Limb (tissue), 2 donors: ENCODE results near the gene PKN3.
"Not testable (repeated sequence)": the region's sequence is repeated elsewhere in the genome, so short reads cannot be mapped to it uniquely, and the experiment has no call there.

Experiments
- DNase-seq, 2 donors: peaks; one replicate each; pipeline ENCODE4 v3.0.0-alpha.2; 2016; ENCODE audit errors: extremely low spot score in 2 of 2

PKN3 gene

DNA sequence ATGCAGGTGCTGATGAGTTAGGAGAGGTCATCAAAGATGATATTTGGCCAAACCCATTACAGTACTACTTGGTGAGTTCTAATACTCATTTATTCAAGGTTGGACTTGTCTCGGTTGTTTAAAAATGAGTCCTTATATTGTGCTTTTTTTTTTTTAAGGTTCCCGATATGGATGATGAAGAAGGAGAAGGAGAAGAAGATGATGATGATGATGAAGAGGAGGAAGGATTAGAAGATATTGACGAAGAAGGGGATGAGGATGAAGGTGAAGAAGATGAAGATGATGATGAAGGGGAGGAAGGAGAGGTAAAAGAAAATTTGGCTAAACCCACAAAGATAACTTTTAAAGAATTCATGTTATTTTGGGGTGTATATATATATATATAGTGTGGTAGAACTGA is 8.6 kb upstream of the PKN3 start:
- DNase-seq: not testable (repeated sequence)

DNA sequence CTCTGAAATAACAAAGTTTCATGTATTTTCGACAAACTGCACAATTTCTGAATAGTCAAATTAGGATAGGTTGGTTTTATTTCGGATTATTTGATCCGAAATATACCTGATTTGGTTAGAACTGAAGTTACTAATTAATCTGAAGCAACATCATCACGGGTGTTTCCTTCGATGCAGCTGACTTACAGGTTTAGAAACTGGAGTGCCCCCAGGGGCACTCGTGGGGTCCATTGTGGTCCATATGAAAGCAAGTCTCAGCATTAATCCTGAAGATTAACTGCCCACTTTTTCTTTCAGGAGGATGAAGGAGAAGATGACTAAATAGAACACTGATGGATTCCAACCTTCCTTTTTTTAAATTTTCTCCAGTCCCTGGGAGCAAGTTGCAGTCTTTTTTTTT is 8.0 kb upstream of the PKN3 start:
- DNase-seq: no peak

DNA sequence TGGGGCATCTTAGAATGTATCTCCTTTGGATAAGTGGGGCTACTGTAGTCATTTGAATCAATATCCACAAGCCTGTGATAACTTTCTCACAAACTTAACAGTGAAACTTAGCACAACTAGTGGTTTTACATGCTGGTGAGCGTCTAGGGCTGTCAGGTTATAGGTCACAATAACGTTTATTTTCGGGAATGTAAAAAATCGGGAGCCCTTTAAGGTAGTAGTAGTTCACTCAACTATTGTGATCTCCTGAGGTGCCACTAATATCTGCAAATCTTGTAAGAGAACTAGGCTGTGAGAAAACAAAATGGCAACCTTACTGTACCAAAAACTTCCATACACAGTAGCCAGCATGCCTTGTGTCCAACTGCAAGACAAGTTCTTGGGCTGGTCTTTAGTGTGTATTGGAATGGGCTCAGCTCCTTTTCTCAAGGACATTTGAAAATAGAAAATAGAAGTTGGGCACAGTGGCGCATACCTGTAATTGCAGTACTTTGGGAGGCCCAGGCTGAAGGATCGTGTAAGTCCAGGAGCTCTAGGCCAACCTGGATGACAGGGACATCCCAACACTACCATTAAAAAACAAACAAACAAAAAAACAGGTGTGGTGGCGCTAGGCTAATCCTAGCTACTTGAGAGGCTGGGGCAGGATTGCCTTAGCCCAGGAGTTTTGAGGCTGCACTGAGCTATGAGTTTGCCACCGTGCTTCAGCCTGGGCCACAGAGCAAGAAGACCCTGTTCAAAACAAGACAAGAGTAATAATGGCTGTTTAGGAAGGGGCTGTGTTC is 5.2 kb upstream of the PKN3 start:
- DNase-seq: no peak

DNA sequence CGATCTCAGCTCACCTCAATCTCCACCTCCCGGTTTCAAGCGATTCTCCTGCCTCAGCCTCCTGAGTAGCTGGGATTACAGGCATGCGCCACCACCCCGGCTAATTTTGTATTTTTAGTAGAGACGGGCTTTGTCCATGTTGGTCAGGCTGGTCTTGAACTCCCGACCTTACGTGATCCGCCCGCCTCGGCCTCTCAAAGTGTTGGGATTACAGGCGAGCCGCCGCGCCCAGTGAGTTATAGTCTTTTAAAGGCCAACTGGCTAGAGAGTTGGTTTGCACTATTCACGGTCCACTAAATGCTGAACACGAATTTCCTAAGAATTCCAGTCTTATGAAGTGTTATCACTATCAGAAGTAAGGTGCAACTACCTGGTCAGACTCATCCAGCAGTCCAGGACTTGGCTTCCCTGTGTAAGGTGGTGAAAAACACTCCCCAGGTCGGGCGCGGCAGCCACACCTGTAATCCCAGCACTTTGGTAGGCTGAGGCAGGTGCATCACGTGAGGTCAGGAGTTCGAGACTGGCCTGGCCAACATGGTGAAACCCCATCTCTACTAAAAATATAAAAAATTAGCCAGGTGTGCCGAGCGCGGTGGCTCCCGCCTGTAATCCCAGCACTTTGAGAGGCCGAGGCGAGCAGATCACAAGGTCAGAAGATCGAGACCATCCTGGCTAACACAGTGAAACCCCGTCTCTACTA is 3.1 kb upstream of the PKN3 start:
- not testable (repeated sequence) for DNase-seq

DNA sequence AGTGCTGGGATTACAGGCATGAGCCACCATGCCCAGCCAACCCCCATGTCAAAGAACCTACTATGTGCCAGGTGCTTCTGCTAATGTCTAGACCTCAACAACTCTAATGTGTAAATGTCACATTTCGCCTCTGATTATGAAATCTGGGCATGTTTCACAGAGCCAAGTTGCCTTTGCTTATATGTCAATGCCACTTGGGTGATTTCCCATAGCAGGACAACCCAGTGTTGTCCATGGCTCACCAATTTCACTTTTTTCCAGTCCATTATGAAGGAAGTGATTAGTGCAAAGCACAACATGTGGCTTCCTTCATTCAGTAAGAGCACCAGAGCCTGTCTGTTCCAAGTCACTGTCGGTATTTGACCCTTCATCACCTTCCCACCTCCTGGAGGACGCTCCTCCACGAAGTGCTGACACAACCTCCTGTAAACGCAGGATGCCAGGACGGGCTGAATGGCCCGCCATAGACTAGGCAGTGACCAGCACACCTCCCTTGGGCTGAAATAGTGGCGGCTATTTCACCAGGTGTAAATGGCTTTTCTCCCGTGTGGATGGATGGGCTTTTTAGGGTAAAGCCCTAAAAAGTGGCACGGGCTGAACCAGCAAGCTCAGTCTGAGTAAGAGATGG is 962 bp upstream of the PKN3 start:
- DNase-seq: no peak

DNA sequence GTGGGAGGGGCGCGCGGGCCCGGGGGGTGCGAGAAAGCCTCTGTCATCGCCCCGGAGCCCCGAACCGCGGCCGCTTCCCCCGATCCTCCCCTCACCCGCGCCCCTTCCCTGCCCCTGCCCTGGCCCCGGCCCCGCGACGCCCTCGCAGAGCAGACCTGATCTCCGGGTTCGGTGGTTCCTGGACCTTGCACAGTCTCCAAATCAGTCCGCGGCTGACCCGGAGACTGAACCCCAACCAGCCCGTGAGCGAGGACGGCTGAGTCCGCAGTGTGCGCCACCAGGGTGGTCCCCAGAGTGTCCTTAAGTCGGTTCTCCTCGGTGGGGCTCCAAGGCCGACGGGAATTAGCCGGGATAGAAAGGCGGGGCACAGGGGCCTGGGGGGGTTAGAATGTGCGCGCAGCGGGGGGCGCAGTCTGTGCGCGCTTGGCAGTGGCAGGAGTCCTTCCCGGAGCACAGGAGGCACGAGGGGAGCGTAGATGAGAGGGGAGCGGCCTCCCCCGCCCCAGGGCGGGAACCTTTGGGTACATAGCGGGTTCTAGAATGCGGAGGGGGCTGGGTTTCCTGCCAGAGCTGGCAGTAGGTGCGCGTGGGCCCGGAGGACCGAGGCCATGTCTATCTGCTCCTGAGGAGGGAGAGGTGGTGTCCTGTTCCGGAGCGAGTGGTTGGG is 779 bp downstream of the PKN3 start:
- peak; percentile 4 to 68 for DNase-seq

DNA sequence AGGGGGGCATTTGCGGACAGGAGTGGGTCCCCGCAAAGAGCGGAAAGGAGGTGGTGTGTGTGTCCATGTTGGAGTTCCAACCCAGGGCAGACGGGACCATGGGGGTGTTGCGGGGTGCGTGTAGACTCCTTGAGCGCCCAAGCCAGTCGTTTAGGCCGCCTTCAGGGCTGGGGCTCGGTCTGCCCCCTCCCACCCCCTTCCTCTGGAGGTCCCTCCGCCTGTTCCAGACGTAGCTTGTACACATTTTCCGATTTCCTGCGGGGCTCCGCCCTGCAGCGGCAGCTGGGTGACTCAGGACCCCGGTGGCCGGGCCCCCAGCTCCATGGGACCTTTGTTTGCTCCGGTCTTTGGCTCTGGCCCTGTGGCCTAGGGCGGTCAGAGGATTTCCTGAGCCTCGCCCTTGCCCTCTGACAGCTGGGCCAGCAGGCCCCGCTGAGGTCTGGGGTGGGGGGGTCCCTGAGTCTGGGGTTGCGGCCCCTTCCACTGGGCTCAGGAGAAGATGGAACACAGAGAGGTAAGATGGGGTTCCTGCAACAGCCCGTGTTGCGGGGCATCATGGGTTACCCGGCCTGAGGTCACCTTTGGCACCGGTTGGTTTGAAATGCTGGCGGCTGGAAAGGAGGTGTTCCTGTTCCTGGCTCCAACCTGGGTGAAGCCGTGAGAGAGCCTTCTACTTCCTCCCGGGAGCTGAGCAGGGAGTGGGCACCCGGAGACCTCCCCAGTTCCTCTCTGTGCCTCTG is 1.5 kb downstream of the PKN3 start:
- no peak for DNase-seq

DNA sequence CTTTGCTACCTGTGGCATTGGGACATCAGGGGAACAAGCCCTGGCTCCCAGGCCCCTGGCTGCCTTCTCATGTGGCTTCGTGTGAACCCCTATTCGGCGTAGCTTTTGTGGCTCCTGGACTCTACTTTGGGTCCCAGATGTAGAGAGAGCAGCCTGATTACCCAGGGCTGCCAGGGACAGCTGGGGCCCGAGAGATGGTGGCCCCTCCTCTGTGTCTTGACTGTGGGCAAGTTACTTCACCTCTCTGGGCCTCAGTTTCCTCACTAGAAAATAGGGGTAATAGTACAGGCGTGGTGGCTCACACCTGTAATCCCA is 2.0 kb downstream of the PKN3 start:
- no peak for DNase-seq

DNA sequence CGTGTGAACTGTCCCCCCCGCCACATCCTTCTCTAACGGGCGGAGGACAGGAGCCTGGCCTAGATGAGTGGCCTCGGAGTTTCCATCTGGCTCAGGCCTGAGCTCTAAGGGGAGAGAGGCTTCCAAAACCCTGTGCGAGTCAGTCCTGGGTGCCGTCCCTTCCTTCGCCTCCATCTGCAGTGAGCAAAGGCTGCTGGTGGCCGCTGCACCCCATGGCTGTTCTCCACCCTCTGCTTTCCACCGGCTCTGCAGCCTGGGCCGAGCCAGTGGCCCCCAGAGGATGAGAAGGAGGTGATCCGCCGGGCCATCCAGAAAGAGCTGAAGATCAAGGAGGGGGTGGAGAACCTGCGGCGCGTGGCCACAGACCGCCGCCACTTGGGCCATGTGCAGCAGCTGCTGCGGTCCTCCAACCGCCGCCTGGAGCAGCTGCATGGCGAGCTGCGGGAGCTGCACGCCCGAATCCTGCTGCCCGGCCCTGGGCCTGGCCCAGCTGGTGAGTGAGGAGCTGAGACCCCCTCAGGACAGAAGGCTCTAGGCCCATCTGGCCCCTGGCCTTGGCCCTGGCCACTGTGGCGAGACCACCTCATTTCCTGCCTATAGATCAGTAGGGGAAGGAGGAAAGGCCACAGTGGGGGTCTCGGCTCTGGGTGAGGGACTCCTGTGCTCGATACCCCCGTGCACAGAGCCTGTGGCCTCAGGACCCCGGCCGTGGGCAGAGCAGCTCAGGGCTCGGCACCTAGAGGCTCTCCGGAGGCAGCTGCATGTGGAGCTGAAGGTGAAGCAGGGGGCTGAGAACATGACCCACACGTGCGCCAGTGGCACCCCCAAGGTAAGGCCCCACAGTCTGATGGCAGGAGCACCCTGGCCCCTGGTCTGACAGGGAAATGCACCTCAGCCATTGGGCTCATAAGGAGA is 3.0 kb downstream of the PKN3 start:
- no peak for DNase-seq

DNA sequence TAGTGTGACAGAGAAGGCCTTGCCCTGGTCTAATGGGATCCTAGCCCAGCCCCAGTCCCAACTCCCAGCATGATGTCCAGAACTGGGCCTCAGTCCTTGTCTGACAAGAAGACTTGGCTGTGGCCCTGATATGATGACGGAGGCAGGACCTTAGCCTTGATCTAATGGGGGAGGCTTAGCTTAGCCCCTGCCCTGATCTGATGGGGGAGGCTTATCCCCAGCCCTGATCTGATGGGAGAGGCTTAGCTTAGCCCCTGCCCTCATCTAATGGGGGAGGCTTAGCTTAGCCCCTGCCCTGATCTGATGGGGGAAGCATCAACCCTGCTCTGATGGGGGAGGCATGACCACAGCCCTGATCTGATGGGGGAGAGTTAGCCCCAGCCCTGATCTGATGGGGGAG is 3.7 kb downstream of the PKN3 start:
- DNase-seq: no peak

DNA sequence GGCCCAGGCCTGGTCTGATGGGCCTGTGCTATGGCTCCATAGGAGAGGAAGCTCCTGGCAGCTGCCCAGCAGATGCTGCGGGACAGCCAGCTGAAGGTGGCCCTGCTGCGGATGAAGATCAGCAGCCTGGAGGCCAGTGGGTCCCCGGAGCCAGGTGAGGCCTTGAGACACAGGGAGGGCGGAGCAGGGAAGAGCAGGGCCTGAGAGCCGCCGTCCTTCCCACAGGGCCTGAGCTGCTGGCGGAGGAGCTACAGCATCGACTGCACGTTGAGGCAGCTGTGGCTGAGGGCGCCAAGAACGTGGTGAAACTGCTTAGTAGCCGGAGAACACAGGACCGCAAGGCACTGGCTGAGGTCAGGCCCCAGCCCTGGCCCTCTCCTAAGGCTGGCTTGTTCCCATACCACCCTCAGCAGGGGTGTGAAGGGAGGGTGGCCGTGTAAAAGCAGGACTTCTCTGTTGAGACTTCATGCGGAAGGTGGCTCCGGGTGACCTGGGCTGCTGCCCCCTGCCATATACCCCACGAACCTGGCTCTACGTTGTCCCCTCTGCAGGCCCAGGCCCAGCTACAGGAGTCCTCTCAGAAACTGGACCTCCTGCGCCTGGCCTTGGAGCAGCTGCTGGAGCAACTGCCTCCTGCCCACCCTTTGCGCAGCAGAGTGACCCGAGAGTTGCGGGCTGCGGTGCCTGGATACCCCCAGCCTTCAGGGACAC is 4.5 kb downstream of the PKN3 start:
- DNase-seq: no peak

DNA sequence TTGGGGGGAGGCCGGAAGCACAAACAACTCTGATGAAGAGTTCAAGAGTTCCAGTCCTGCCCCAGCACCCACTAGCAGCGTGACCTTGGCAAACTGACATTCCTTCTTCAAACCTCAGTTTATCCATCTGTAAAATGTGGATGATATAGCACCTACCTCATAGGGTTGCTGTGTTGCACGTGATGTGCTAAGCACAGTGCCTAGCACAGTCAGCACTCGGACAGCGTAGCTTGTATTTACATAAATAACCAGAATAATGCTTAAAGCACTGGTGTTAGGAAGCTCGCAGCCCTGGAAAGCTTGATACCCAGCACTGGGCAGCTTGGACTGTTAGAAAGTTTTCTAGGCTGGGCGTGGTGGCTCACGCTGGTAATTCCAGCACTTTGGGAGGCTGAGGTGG is 5.1 kb downstream of the PKN3 start:
- no peak for DNase-seq

DNA sequence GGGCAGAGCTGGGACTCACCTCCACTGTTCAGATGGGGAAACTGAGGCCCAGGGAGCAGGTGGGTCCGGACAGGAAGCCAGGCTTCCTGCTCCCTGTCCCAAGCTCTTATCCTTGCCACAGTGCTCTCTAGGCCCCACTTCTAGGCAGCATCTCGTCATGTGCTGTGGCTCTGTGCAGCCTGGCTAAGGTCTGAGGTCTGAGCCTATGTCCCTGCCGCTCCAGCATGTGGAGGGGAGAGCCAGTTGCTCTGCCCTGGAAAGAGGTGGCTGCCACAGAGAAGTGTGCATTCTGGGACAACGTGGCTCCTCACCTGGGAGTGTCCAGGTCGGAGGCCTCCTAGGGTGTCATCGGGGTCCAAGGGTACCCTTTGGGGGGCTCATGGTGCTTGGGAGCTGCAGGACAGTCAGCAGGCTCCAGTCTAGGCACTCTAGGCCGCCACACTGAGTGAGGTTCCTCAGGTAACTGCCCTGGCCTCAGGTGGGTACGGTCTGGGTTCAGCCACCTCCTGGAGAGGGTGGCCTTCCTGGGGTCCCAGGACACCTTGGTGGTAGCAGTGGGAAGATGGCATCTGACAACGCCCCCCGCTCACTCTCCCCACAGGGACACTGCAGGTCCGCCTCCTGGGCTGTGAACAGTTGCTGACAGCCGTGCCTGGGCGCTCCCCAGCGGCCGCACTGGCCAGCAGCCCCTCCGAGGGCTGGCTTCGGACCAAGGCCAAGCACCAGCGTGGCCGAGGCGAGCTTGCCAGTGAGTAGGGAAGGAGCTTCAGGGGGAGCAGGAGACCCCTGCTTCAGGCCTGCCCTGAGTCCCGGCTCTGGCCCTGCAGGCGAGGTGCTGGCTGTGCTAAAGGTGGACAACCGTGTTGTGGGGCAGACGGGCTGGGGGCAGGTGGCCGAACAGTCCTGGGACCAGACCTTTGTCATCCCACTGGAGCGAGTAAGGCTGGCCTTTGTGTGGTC is 10.4 kb downstream of the PKN3 start:
- no peak for DNase-seq

DNA sequence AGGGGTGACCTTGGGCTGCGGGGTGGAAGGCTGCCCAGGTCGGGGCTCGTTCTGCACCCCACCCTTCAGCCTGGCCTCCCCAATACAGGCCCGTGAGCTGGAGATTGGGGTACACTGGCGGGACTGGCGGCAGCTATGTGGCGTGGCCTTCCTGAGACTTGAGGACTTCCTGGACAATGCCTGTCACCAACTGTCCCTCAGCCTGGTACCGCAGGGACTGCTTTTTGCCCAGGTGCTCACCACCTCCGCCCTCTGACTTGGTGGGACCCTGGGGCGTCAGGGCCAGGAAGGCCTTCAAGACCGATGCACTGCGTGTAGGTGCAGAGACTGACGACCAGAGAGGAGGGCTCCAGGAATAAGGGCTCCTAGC is 11.1 kb downstream of the PKN3 start:
- DNase-seq: no peak

DNA sequence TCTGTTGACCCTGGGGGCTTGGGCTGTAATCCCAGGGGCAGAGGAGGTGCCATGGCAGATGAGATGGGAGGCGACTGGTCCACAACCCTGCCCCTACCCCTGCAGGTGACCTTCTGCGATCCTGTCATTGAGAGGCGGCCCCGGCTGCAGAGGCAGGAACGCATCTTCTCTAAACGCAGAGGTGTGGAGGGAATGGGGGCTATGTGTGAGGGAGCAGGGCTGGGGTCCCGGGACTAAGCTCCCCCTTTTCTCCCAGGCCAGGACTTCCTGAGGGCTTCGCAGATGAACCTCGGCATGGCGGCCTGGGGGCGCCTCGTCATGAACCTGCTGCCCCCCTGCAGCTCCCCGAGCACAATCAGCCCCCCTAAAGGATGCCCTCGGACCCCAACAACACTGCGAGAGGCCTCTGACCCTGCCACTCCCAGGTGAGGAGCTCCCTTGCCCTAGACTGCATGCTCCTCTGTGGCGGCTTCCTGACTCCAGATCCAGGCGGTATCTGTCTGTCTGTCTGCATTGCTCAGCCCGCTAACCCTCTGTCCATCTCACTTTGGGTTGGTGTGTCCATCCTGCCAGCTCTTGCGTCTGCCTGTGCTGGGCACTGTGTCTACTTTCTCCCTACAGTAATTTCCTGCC is 11.8 kb downstream of the PKN3 start:
- DNase-seq: no peak

DNA sequence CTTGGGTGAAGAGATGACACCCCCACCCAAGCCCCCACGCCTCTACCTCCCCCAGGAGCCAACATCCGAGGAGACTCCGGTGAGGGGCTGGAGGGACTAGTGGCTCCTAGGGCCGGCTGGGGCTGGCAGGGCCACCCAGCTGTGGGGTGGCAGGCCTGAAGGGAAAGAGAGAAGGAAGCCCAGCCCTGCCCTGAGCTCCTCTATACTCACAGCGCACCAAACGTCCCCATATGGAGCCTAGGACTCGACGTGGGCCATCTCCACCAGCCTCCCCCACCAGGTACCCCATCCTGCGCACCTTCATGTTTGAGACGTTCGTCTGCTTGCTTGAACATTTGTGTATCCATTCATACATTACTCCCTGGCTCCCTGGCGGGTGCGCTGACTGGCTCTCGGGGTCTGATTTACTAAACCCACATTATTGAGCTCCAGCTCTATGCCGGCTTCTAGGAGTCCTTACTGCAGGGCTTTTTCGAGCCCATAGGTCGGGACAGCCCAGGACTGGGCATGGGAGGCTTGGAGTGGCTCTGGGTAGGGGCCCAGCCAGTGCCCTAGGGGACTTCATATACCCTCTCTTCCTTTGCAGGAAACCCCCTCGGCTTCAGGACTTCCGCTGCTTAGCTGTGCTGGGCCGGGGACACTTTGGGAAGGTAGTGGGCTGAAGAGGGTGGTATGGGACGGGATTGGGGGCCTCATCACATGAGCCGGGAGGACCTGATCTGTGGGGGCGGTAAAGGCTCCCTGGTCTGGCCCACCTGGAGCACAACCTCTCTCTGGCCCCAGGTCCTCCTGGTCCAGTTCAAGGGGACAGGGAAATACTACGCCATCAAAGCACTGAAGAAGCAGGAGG is 12.5 kb downstream of the PKN3 start:
- DNase-seq: no peak

DNA sequence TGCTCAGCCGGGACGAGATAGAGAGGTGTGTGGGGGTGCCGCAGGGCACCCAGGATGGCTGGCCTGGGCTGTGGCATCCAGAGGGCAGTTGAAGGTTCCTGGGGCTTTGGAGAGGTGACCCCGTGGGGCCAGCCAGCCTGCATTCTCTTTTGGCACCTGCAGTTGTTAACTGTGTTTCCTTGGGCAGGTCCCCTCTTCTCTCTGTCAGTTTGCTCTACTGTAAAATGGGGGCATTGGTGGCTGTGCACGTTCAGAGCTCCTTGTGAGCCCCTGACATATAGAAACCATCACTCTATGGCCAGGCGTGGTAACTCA is 13.1 kb downstream of the PKN3 start:
- DNase-seq: no peak
